HepG2 (cell line): ENCODE measurements around the gene FMN2. TPM values are rescaled to one million over a fixed set of nuclear protein-coding genes. Genes with fewer than 3 reads are reported as not detected.
"Not testable (repeated sequence)": the region's sequence is repeated elsewhere in the genome, so short reads cannot be mapped to it uniquely, and the experiment has no call there.

Source experiments
- ATAC-seq: fragments of 200-7000 bp; cut with Tn5 transposase; 3 replicates; pipeline ENCODE4 v1.9.1; 2020; ENCODE audit warnings: mild to moderate bottlenecking, moderate library complexity
- BruUV-seq: library from RNA; stranded (reverse); fragments of 400-500 nt; replicated peaks from 2 replicates; lab custom pipeline; 2021; lab: Mats Ljungman, UMichigan
- CTCF ChIA-PET: fragments of 300-600 bp; formaldehyde crosslinking; extraction: SDS; loops from one replicate; lab custom pipeline; 2021; ENCODE audit warnings: low total read pairs, inconsistent platforms, low intra/inter-chr PET ratio; lab: Yijun Ruan, JAX
- POLR2A ChIA-PET: fragments of 350-600 bp; sonication (Branson Sonifier 250); formaldehyde crosslinking; loops from one replicate; lab custom pipeline; 2020; ENCODE audit warnings: antibody characterized with exemption, inconsistent platforms; lab: Yijun Ruan, JAX
- DNase-seq: peaks from one replicate; pipeline ENCODE4 v3.0.0-alpha.2; 2015; ENCODE audit warnings: low spot score
- FAIRE-seq: peaks from 3 replicates; lab custom pipeline; 2011; peaks lifted over from hg19 to GRCh38; lab: Jason Lieb, UNC
- H2AFZ ChIP-seq: one replicate; pipeline ENCODE4 v1.6.1; 2011; ENCODE audit warnings: low read length, inconsistent platforms
- H3K27ac ChIP-seq: fragments of 300-600 bp; 3 replicates; pipeline ENCODE4 v1.8.0; 2011; ENCODE audit warnings: mixed run types, mild to moderate bottlenecking, mixed read lengths, low read length, inconsistent platforms; ENCODE audit not compliant: insufficient read depth; ENCODE audit errors: extremely low read length
- H3K27me3 ChIP-seq, 2 experiments: fragments of 200-600 bp in 1 of 2; 2 replicates in 1 of 2; 3 replicates in 1 of 2; pipeline versions ENCODE4 v1.6.0 to v1.8.0; 2011; ENCODE audit warnings: low read length in 2 of 2, mild to moderate bottlenecking in 2 of 2, moderate library complexity in 2 of 2, inconsistent platforms in 1 of 2; ENCODE audit not compliant: insufficient read depth in 2 of 2, control insufficient read depth in 1 of 2
- H3K36me3 ChIP-seq, 2 experiments: fragments of 200-600 bp in 1 of 2; replicated peaks in 1 of 2; 2 replicates in 1 of 2; 3 replicates in 1 of 2; pipeline versions ENCODE4 v1.5.1 to v1.8.0; 2011; ENCODE audit warnings: low read length in 2 of 2, inconsistent platforms in 1 of 2; ENCODE audit not compliant: insufficient read depth in 2 of 2, control insufficient read depth in 1 of 2
- H3K4me1 ChIP-seq: 2 replicates; pipeline ENCODE4 v1.5.1; 2012; ENCODE audit warnings: low read length, inconsistent platforms; ENCODE audit not compliant: insufficient read depth
- H3K4me2 ChIP-seq: 2 replicates; pipeline ENCODE4 v1.6.0; 2011; ENCODE audit warnings: low read depth, low read length, inconsistent platforms
- H3K4me3 ChIP-seq, 3 experiments: fragments of 200-600 bp in 1 of 3; sonication (generic), shearing (Covaris generic) in 1 of 3; replicated peaks in 1 of 3; 2 replicates each; pipeline ENCODE4 v1.5.1; 2011 to 2016; ENCODE audit warnings: low read length in 3 of 3, inconsistent platforms in 2 of 3, low read depth in 2 of 3, mild to moderate bottlenecking in 2 of 3, control low read depth in 1 of 3, mixed read lengths in 1 of 3; ENCODE audit not compliant: insufficient read depth in 1 of 3
- H3K79me2 ChIP-seq: one replicate; pipeline ENCODE4 v1.6.1; 2011; ENCODE audit warnings: low read length, inconsistent platforms; ENCODE audit not compliant: insufficient read depth
- H3K9ac ChIP-seq: 2 replicates; pipeline ENCODE4 v1.6.0; 2011; ENCODE audit warnings: mild to moderate bottlenecking, low read depth, low read length, inconsistent platforms; ENCODE audit not compliant: insufficient read depth
- H3K9me3 ChIP-seq: 2 replicates; pipeline ENCODE4 v1.5.1; 2012; ENCODE audit warnings: mild to moderate bottlenecking, low read length
- H4K20me1 ChIP-seq: 2 replicates; pipeline ENCODE4 v1.6.0; 2011; ENCODE audit warnings: inconsistent platforms, mild to moderate bottlenecking, low read length, moderate library complexity; ENCODE audit not compliant: insufficient read depth
- FOXA1 ChIP-seq, 2 experiments: fragments of 450-650 bp in 1 of 2; sonication (generic) in 1 of 2; formaldehyde crosslinking in 1 of 2; IDR thresholded peaks; 2 replicates each; pipeline versions ENCODE4 v1.4.0 to v1.6.1; 2016 to 2020; ENCODE audit warnings: missing genetic modification reagents in 1 of 2
- HES4 ChIP-seq: sonication (generic); formaldehyde crosslinking; IDR thresholded peaks from 2 replicates; pipeline ENCODE4 v1.9.0; 2021; ENCODE audit warnings: mild to moderate bottlenecking, missing genetic modification reagents, borderline replicate concordance
- IKZF4 ChIP-seq: sonication (generic); formaldehyde crosslinking; IDR thresholded peaks from 2 replicates; pipeline ENCODE4 v1.5.1; 2020; ENCODE audit warnings: borderline replicate concordance, mild to moderate bottlenecking, low read depth, missing genetic modification reagents; ENCODE audit errors: not compliant biosample characterization
- RFX5 ChIP-seq: IDR thresholded peaks from 2 replicates; pipeline ENCODE4 v1.6.1; 2011; ENCODE audit warnings: low read depth, low read length, improper control_type of control experiment
- TAF1 ChIP-seq: sonication (generic); formaldehyde crosslinking; IDR thresholded peaks from 2 replicates; pipeline ENCODE4 v1.4.0; 2020; ENCODE audit warnings: missing genetic modification reagents
- YEATS4 ChIP-seq: sonication (generic); formaldehyde crosslinking; IDR thresholded peaks from 2 replicates; pipeline ENCODE4 v1.4.0; 2020; ENCODE audit warnings: missing genetic modification reagents, borderline replicate concordance
- ZNF460 ChIP-seq: sonication (generic); formaldehyde crosslinking; IDR thresholded peaks from 2 replicates; pipeline ENCODE4 v1.5.1; 2020; ENCODE audit warnings: missing genetic modification reagents, mild to moderate bottlenecking, borderline replicate concordance
- ZNF577 ChIP-seq: sonication (generic); formaldehyde crosslinking; IDR thresholded peaks from 2 replicates; pipeline ENCODE4 v1.4.0; 2020; ENCODE audit warnings: mild to moderate bottlenecking, low read depth, missing genetic modification reagents, borderline replicate concordance
- WGBS: methylation state at CpG from one replicate; pipeline ENCODE4 v1.1.6; 2017; ENCODE audit warnings: low lambda C conversion rate; 5-methylcytosine and 5-hydroxymethylcytosine counted together
- in situ Hi-C: cut with HindIII; loops from 2 replicates; pipeline ENCODE4 v1.10.0; 2017; ENCODE audit warnings: low pct_unique_long_range_greater_than_20kb; ENCODE audit not compliant: extremely low pct_ligation_motif_present
- intact Hi-C: fragments of 100-400 bp; cut with micrococcal nuclease; formaldehyde crosslinking; loops from one replicate; pipeline ENCODE4 v1.10.0; 2022; ENCODE audit not compliant: unreplicated experiment
- polyA plus RNA-seq, 8 experiments: library from polyadenylated mRNA; depleted of rRNA in 3 of 8; stranded (reverse) in 7 of 8; unstranded in 1 of 8; fragments of >200 nt; fragmentation: Illumina TruSeq in 4 of 8; extraction: Trizol in 4 of 8; gene quantifications; 2 replicates each; pipeline versions ENCODE4 v1.2.1 to v1.2.3, GENCODE V29; 2011 to 2016; ENCODE audit warnings: low read depth in 4 of 8, missing spikeins in 1 of 8, mixed read lengths in 1 of 8; ENCODE audit not compliant: insufficient read depth in 1 of 8
- total RNA-seq, 5 experiments: library from RNA; depleted of rRNA; stranded (reverse); fragments of >200 nt; fragmentation: Illumina TruSeq; extraction: Trizol; gene quantifications; 2 replicates each; pipeline ENCODE4 v1.2.3, GENCODE V29; 2016; ENCODE audit warnings: low read depth in 1 of 5
- TF ChIP-seq, protein P1 (sequence below): sonication (generic); formaldehyde crosslinking; IDR thresholded peaks from 2 replicates; pipeline ENCODE4 v1.8.0; 2022; ENCODE audit warnings: missing genetic modification reagents, mild to moderate bottlenecking, inconsistent platforms, borderline replicate concordance
- TF ChIP-seq, protein P2 (sequence below): sonication (generic); formaldehyde crosslinking; IDR thresholded peaks from 2 replicates; pipeline ENCODE4 v1.5.1; 2020; ENCODE audit warnings: mild to moderate bottlenecking, missing genetic modification reagents, moderate library complexity
- TF ChIP-seq, protein P3 (sequence below): sonication (generic); formaldehyde crosslinking; IDR thresholded peaks from 2 replicates; pipeline ENCODE4 v1.8.0; 2023; ENCODE audit warnings: mild to moderate bottlenecking, missing genetic modification reagents

FMN2 gene
- total and polyA plus RNA-seq, 2 of the 13 experiments (the other 11 are each of a cell fraction or from before 2014, with no cell fraction given) = not detected

DNA sequence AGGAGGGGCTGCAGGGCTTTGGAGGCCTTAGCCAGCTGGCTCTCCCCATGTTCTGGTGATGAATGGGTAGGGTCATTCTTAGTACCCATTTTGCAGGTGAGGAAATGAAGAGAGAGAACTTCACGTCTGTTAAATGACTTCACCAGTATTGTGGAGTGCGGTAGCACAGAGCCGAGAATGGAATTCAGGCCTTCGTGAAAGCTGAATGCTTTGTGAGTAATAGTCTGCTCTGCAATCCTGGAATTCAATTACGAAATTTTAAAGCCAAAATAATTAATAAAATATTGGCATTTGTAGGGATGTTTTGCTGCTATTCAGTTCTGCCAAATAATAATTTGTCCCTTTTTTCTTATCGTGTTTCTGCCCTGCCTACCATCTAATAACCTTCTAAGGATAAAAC lies 322.6 kb downstream of the FMN2 start (continued):
- TF ChIP-seq FOXA1 (IDR thresholded peaks at IDR 0.05) = no peak
- TF ChIP-seq FOXA1 (CRISPR knock-in tag; IDR thresholded peaks at IDR 0.05) = no peak
- TF ChIP-seq ZNF460 = no peak
- TF ChIP-seq RFX5 = no peak
- TF ChIP-seq IKZF4 (CRISPR knock-in tag) = no peak
- no peak for TF ChIP-seq YEATS4
- TF ChIP-seq, protein P1, sequence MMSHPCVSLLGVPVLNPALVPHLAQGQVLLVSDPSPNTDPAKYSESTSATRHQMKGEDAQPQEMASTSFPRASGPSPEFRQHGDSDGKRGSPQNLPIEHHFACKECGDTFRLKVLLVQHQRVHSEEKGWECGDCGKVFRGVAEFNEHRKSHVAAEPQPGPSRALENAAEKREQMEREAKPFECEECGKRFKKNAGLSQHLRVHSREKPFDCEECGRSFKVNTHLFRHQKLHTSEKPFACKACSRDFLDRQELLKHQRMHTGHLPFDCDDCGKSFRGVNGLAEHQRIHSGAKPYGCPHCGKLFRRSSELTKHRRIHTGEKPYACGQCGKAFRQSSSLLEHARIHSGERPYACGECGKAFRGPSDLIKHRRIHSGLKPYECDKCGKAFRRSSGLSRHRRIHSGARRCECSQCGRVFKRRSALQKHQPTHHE (CRISPR knock-in tag) = no peak
- TF ChIP-seq ZNF577 = no peak
- TF ChIP-seq, protein P2, sequence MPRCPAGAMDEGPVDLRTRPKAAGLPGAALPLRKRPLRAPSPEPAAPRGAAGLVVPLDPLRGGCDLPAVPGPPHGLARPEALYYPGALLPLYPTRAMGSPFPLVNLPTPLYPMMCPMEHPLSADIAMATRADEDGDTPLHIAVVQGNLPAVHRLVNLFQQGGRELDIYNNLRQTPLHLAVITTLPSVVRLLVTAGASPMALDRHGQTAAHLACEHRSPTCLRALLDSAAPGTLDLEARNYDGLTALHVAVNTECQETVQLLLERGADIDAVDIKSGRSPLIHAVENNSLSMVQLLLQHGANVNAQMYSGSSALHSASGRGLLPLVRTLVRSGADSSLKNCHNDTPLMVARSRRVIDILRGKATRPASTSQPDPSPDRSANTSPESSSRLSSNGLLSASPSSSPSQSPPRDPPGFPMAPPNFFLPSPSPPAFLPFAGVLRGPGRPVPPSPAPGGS (CRISPR knock-in tag) = no peak
- no peak for TF ChIP-seq HES4 (CRISPR knock-in tag)
- no peak for TF ChIP-seq TAF1
- TF ChIP-seq, protein P3, sequence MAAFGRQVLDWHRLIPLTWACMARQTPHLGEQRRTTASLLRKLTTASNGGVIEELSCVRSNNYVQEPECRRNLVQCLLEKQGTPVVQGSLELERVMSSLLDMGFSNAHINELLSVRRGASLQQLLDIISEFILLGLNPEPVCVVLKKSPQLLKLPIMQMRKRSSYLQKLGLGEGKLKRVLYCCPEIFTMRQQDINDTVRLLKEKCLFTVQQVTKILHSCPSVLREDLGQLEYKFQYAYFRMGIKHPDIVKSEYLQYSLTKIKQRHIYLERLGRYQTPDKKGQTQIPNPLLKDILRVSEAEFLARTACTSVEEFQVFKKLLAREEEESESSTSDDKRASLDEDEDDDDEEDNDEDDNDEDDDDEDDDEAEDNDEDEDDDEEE (CRISPR knock-in tag) = no peak

- CTCF ChIA-PET, H3K36me3 ChIP-seq, intact Hi-C loops, H3K9me3 ChIP-seq, H3K27ac ChIP-seq, H3K79me2 ChIP-seq, H2AFZ ChIP-seq, H3K4me3 ChIP-seq, ATAC-seq, H4K20me1 ChIP-seq, FAIRE-seq, DNase-seq, in situ Hi-C loops, H3K27me3 ChIP-seq, POLR2A ChIA-PET, H3K9ac ChIP-seq, BruUV-seq, H3K4me2 ChIP-seq: not testable (repeated sequence)
- H3K4me1 ChIP-seq = peaks cover 11% of the 10 kb centered on the region
- 0% methylated on average over 1 of the region's 1 CpG for WGBS
Observed at GRCh38 chr1:240415011-240415410, 323.3 kb downstream of the FMN2 start.
